Measurements from ENCODE around the gene PCGF1.

PCGF1 gene

DNA sequence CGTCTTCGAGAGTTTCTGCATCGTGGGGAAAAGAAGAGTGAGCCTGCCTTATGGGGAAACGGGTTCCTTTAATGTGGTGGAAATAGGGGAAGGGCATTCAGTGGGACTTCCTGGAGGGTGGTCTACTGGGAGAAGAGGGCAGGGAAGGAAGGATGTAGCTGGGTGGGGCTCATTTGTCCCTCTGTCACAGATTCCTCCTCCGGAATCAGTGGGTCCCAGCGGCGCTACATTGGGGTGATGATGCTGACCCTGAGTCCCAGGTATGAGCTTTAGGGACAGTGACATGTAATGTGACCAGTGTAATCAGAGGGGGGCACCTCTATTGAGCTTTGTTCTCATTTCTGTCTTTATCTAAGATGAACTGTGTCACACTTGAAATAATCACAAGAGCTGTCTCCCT, 24.2 kb upstream of the PCGF1 start:
- Mint-ChIP-seq H3K27ac (peak overlapping the region; percentile 39), H3K4me1 (ENCODE audit: low read depth) (peaks cover 41% of the 10 kb centered on the region), H3K36me3 (ENCODE audit: low read depth) (peaks cover 78% of the 10 kb centered on the region), H3K27me3 (no peaks in the 10 kb centered on the region), H3K9me3 (no peaks in the 10 kb centered on the region), H3K4me3 (no peak overlapping the region)
- intact Hi-C loops (cut with micrococcal nuclease): loop anchor here (5.0 kb wide), 3 partner anchors 34 to 279 kb away; partner anchors contain the start of gene LBX2

- Mint-ChIP-seq H3K4me3 (peak overlapping the region; percentile 99), H3K36me3 (ENCODE audit: low read depth) (peaks cover 81% of the 10 kb centered on the region), H3K27ac (peak overlapping the region; percentile 97), H3K4me1 (ENCODE audit: low read depth) (peaks cover 48% of the 10 kb centered on the region), H3K27me3 (no peaks in the 10 kb centered on the region), H3K9me3 (no peaks in the 10 kb centered on the region)
- intact Hi-C loops (cut with micrococcal nuclease): loop anchor here (5.0 kb wide), 3 partner anchors 33 to 278 kb away; partner anchors contain the start of gene LBX2
Measured at GRCh38 chr2:74530239-74531187, 23.0 kb upstream of the PCGF1 start.

- Mint-ChIP-seq H3K27me3 (no peaks in the 10 kb centered on the region), H3K9me3 (no peaks in the 10 kb centered on the region)
Measured at GRCh38 chr2:74529357-74530238, 22.1 kb upstream of the PCGF1 start, which contains the start of the genes AUP1 and HTRA2. Gene AUP1 (minus strand): TSS chr2:74529706. CDS start chr2:74529629, 77 bp downstream. Gene HTRA2 (plus strand): TSS chr2:74529933. CDS start chr2:74530007, 74 bp downstream.

GRCh38 chr2:74528600-74529356, 21.3 kb upstream of the PCGF1 start:
- H3K36me3 Mint-ChIP-seq (ENCODE audit: low read depth): peaks cover 67% of the 10 kb centered on the region
- peaks cover 48% of the 10 kb centered on the region for H3K4me1 Mint-ChIP-seq (ENCODE audit: low read depth)
- no peaks in the 10 kb centered on the region for H3K9me3 Mint-ChIP-seq
- peak overlapping the region; percentile 97 for H3K27ac Mint-ChIP-seq
- intact Hi-C loops (cut with micrococcal nuclease): loop anchor here (1.0 to 2.0 kb wide), 3 partner anchors 21 to 74 kb away; partner anchors contain the start of genes INO80B, PCGF1 and TTC31
- peak overlapping the region; percentile 99 for H3K4me3 Mint-ChIP-seq
- H3K27me3 Mint-ChIP-seq: no peaks in the 10 kb centered on the region

More at GRCh38 chr2:74529357-74530238, 22.1 kb upstream of the PCGF1 start, which contains the start of the genes AUP1 and HTRA2:
- Mint-ChIP-seq H3K36me3 (ENCODE audit: low read depth) (peaks cover 75% of the 10 kb centered on the region), H3K27ac (peak within 1 kb of the TSS; percentile 97), H3K4me3 (peak within 1 kb of the TSS; percentile 99), H3K4me1 (ENCODE audit: low read depth) (peaks cover 48% of the 10 kb centered on the region)
- intact Hi-C loops (cut with micrococcal nuclease): loop anchor here (1.0 to 5.0 kb wide), 6 partner anchors 22 to 277 kb away; partner anchors contain the start of genes INO80B, LBX2, PCGF1 and TTC31

- Mint-ChIP-seq H3K9me3 (no peaks in the 10 kb centered on the region), H3K4me3 (no peak overlapping the region), H3K27me3 (peaks cover 2% of the 10 kb centered on the region), H3K36me3 (ENCODE audit: low read depth) (peaks cover 56% of the 10 kb centered on the region), H3K27ac (peak overlapping the region; percentile 97), H3K4me1 (ENCODE audit: low read depth) (peaks cover 48% of the 10 kb centered on the region)
- intact Hi-C loops (cut with micrococcal nuclease): loop anchor here (2.0 kb wide), 1 partner anchor 73 kb away; the partner anchor contains the start of gene INO80B
Measured at GRCh38 chr2:74527741-74528140, 20.2 kb upstream of the PCGF1 start.

DNA sequence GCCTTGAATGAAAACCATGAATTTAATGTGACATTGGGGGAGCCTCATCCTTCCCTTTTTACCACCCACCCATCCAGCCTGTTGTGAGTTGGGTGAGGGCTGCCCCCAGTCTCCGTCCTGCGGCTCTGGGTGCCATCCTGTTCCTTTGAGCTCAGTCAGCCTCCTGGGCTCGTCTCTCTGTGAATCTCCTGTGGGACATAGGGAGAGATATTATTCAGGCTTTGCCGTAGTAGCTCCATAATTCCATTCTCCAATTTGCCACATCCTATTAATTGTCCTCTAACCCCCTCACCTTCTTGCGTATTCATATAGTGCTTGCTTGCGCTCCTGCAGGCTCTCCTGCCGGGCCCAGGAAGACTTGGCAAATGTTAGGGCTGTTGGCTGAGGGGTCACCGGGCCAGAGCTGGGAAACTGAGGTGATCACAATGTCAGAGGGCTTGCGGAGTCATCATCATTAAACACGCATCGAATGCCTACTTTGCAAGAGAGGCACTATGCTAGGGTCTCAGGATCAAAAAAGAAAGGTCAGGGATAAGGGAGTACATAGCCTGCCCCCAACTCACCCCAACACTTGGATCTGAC, 19.2 kb upstream of the PCGF1 start:
- peaks cover 42% of the 10 kb centered on the region for H3K4me1 Mint-ChIP-seq (ENCODE audit: low read depth)
- H3K27ac Mint-ChIP-seq: peak overlapping the region; percentile 97
- no peaks in the 10 kb centered on the region for H3K9me3 Mint-ChIP-seq
- H3K27me3 Mint-ChIP-seq: peaks cover 8% of the 10 kb centered on the region
- H3K36me3 Mint-ChIP-seq (ENCODE audit: low read depth): peaks cover 46% of the 10 kb centered on the region
- intact Hi-C loops (cut with micrococcal nuclease): no loop called here
- no peak overlapping the region for H3K4me3 Mint-ChIP-seq

DNA sequence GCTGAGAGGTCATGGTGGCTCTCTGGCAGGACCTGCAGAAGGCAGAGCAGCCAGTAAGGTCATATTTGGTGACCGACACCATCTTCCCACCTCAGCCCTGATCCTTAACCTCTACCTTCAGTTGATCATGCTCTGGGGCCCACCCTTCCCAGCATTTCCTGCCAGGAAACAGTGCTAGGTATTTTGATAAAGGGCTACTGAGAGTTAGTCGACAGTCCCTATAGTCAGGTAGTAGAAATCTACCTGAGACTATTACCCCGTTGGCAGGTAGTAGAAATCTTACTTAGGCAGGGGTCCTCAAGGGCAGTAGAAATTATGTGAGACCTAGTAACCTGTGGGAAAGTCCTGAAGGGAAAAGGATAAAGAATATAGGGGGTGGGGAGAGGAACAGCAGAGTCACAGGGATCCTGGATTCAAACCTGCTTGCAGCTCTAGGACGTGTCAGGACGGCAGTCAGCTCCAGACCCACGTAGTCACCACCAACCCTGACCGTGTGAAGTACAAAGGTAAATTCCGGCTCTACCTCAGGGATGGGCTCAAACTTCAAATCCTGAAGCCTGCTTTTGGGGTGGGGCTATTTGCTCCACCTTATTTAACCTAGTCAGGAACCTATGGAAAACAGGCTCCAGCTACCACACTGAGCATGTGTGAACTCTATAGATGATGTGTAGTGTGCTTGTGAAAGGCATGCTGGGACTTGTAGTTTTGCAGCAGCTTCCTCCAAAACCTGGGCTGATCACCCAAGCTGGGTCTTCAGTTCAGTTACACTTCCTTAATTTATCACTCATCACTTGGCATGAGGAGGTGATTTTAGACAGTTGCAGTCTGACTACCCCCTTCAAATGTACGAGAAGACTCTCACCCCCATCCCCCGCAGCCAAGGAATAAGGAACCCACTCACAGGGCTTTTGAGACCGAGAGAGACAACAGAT, 18.5 kb upstream of the PCGF1 start, which contains the start of gene DQX1:
TSS of gene DQX1 (minus strand) at position 515 of the 932 bp plus-strand sequence. CDS start at position 13, 502 bp downstream.
- peak within 1 kb of the TSS; percentile 97 for H3K27ac Mint-ChIP-seq
- no peak within 1 kb of the TSS for H3K4me3 Mint-ChIP-seq
- H3K36me3 Mint-ChIP-seq (ENCODE audit: low read depth): peaks cover 40% of the 10 kb centered on the region
- H3K9me3 Mint-ChIP-seq: no peaks in the 10 kb centered on the region
- intact Hi-C loops (cut with micrococcal nuclease): no loop called here
- H3K4me1 Mint-ChIP-seq (ENCODE audit: low read depth): peaks cover 34% of the 10 kb centered on the region
- H3K27me3 Mint-ChIP-seq: peaks cover 16% of the 10 kb centered on the region

- Mint-ChIP-seq H3K36me3 (ENCODE audit: low read depth) (peaks cover 36% of the 10 kb centered on the region), H3K4me1 (ENCODE audit: low read depth) (peaks cover 30% of the 10 kb centered on the region), H3K9me3 (no peaks in the 10 kb centered on the region), H3K27ac (no peak overlapping the region), H3K27me3 (peaks cover 23% of the 10 kb centered on the region), H3K4me3 (no peak overlapping the region)
- intact Hi-C loops (cut with micrococcal nuclease): no loop called here
Measured at GRCh38 chr2:74524955-74525716, 17.6 kb upstream of the PCGF1 start.

DNA sequence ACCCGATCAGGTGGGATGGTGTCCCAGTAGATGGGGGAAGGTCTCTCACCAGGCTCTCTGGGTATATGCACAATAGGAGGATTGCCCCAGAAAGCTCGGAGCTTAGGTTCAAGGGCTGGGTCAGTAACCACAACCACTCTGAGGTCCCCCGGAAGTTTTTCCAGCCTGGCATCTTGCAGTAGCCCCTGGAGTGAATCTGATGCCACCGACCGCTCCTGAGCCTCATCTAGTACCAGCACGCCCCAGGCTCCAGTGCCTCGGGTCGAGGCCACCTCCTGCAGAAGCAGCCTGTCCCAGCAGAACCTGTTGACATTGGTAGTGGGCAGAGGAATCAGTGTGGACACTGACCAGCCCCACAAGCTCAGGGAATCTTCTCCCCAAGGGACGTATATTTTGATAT, 16.5 kb upstream of the PCGF1 start:
- H3K27me3 Mint-ChIP-seq: peaks cover 34% of the 10 kb centered on the region
- intact Hi-C loops (cut with micrococcal nuclease): no loop called here

GRCh38 chr2:74522516-74522915, 15.0 kb upstream of the PCGF1 start:
- Mint-ChIP-seq H3K4me1 (ENCODE audit: low read depth) (peaks cover 21% of the 10 kb centered on the region), H3K27ac (no peak overlapping the region), H3K27me3 (peaks cover 49% of the 10 kb centered on the region), H3K9me3 (no peaks in the 10 kb centered on the region), H3K4me3 (no peak overlapping the region), H3K36me3 (ENCODE audit: low read depth) (peaks cover 16% of the 10 kb centered on the region)
- intact Hi-C loops (cut with micrococcal nuclease): no loop called here

More for the DNA sequence above, 16.5 kb upstream of the PCGF1 start:
- Mint-ChIP-seq H3K27ac (no peak overlapping the region), H3K9me3 (no peaks in the 10 kb centered on the region), H3K4me1 (ENCODE audit: low read depth) (peaks cover 30% of the 10 kb centered on the region), H3K36me3 (ENCODE audit: low read depth) (peaks cover 31% of the 10 kb centered on the region), H3K4me3 (no peak overlapping the region)

DNA sequence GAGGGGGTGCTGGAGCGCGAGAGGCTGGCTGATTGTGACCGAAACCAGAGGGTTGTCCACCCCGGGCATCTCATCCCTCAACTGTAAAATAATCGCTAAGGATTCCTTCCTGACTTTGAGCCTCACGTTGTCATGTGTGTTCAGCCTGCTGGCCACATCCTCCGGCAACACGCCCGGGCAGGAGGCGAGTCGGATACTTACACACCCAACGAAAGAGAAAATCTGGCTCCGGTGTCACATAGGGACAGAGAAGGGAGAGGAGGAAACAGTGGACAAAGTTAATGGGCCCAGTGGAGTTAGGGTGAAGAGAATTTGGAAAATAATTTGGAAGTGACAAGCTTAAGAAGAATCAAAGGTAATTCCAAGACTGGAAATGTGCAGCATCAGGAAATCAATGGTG, 9.2 kb upstream of the PCGF1 start:
- Mint-ChIP-seq H3K27me3 (peaks cover 94% of the 10 kb centered on the region), H3K4me1 (ENCODE audit: low read depth) (peaks cover 33% of the 10 kb centered on the region), H3K27ac (no peak overlapping the region)

More for the DNA sequence above, 9.2 kb upstream of the PCGF1 start:
- no peaks in the 10 kb centered on the region for H3K36me3 Mint-ChIP-seq (ENCODE audit: low read depth)
- H3K9me3 Mint-ChIP-seq: no peaks in the 10 kb centered on the region
- peak overlapping the region; percentile 72 for H3K4me3 Mint-ChIP-seq
- intact Hi-C loops (cut with micrococcal nuclease): no loop called here

Measured in dendritic cell treated with granulocyte-macrophage colony-stimulating factor and Interleukin-4, amounts not matched to agents 40 ng/mL and 50 ng/mL, for 4 days (primary cell).